ENCODE data around the gene MTG1.
"Not testable (repeated sequence)": the region's sequence is repeated elsewhere in the genome, so short reads cannot be mapped to it uniquely, and the experiment has no call there.

Gene MTG1

DNA sequence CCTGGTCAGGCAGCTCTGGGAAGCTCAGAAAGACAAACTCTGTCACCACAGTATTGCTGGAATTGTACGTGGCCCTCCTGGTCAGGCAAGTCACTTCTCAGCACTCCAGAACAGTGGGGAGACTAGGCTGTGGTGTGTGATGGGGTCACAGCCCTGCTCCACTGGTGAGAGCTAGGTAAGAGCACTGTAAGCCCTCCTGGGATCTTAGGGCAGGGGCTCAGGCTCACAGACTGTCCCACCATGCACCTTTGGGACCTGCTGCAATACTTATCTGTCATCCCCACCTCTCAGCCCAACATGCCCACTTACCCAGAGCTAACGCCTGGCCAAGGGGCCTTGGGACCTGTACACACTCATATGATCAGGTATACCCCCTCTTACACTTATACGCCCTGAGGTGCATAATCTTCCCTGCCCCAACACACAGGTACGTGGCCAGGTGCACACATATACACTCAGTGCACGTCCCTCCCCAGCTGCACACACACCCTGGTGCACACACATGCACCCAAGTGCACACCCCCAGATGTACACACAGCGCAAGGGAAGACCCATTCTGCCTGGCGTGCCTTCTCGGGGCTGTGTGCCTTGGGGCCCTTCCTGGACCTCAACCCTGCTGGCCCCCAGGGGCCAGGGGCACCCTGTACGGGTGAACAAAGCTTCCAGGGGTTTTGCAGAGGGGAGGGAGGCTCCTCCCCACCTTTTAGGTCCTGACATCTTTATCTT, 38.1 kb downstream of the MTG1 start:
- not testable (repeated sequence) for DNase-seq

- not testable (repeated sequence) for DNase-seq
These were observed 38.8 kb downstream of the MTG1 start for GRCh38 chr10:133432789-133433188.

DNA sequence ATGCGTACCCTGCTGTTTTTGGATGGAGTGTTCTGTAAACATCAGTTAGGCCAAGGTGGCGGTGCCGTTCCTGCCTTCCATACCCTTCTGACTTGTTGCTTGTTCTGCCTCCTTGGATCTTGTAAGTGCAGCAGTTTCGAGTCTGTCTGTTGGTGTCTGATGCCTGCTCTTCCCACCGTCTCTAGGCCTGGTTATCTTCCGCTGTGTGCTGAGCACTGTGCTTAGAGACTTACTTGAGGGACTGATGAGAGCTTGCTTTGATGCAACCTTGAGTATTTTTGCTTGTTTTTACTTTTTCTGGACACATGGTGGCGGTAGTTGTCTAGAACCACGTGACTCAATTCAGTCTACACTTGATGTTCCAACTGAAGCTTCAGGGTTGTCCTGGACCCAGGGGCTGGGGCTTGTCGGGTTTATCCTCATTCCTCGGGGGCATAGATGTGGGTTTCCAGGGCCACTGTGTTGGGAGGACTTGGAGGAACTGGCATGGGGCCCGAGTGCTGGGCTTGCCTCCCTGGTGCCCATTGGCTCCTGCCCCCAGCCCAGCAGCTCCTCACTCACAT, 44.8 kb downstream of the MTG1 start:
- DNase-seq: no peak

- DNase-seq: no peak
These were observed 45.8 kb downstream of the MTG1 start for GRCh38 chr10:133439517-133440461.

DNA sequence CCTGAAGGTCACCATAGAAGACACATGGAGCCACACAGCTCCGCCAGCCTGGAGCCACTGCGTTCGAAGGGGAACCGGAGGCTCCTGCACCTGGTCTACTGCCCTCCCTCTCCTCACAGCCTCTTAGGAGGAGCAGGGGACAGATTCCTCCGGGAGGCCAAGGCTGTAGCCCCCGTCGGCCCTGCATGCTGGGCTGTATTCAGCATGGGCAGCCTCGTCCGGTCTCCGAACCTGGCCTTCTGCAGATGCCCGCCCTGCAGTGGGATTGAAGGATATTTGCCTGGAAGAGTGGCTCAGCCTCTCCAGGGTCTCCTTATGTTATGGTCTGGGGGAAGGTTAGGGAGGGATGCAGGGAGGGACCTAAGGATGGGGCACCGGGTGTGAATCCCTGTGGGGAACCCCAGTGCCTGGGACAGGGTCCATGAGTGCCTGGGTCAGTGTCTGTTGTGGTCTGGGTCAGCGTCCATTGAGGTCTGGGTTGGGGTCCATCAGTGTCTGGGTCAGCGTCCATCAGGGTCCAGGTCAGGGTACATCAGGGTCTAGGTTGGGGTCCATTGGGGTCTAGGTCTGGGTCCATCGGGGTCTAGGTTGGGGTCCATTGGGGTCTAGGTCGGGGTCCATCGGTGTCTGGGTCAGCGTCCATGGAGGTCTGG, 46.8 kb downstream of the MTG1 start:
- DNase-seq: no peak

DNA sequence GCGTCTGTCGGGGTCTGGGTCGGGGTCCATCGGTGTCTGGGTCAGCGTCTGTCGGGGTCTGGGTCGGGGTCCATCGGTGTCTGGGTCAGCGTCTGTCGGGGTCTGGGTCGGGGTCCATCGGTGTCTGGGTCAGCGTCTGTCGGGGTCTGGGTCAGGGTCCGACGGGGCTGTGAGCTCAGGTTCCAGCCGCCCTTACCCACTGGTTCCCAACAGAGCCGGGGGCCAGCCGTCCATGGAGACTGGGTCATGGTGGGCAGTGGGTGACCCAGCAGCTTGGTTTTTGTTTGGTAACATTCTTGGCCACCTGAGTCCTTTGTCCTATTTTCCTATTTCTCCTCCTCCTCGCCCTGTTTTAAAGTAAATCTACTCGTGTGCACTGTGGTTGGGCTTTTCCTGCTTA, 47.4 kb downstream of the MTG1 start:
- DNase-seq: not testable (repeated sequence)

GRCh38 chr10:133441780-133442179, 47.8 kb downstream of the MTG1 start:
- no peak for DNase-seq

DNA sequence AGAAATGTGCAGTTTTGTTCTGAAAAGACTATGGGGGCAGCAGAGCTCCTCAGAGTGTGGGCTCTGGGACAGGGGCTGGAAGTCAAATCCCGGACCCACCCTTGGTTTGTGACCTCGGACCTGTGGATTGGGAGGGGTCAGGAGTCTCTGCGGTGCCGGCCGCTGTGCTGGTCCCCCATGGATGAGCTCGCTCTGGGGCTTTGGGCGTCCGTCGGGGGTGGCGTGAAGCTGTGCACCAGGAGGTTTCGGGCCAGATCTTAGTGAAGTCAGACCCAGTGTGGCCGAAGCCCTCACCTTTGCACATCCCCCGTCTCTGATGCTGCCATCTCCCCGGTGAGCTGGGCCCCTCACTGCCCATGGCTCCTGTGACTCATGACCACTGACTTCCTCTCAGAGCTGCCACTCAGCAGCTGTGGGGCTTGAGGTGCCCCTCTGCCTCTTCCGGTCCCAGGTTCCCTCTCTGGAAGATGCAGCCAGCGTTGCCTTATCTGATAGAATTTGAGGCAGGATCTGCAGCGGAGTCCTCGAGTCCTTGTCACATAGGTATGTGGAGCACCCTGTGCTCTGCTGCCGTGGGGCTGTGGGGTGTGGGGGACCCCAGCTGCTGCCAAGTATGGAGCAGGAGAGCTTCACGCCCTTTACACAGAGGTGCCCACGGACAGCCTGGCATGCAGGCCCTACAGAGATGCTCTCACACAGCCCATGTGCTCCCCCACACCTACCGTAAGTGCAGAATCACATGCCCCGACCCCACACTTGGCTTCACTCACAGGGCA, 48.4 kb downstream of the MTG1 start:
- no peak for DNase-seq

DNA sequence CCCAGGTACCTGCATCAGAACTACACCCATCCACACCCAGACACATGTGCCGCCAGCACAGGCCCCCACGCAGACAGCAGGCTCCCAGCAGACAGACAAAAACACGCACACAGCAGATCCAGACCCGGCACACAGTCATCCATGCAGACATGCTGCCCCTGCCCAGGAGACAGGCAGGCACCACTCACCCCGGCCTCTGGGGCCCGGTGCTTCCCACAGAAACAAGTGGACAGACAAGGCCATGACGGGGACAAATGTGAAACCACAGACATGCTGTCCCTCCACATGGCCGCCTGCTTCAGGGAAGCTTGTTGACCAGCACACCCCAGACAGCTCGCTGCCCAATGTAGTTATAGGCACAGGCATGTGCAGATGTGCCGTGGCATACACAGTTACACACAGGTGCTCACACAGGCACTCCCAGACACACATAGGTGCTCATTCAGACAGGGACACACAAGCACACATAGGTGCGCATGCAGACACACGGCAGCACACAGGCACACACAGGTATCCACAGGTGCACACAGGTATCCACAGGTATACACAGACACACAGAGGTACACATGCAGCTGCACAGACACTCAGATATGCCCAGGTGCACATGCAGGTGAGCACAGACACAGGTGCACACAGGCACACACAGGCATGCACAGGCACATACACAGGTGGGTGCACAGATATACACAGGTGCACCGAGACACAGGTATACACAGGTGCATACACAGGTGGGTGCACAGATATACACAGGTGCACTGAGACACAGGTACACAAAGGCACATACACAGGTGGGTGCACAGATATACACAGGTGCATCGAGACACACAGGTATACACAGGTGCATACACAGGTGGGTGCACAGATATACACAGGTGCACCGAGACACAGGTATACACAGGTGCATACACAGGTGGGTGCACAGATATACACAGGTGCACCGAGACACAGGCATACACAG, 49.3 kb downstream of the MTG1 start:
- no peak for DNase-seq

DNA sequence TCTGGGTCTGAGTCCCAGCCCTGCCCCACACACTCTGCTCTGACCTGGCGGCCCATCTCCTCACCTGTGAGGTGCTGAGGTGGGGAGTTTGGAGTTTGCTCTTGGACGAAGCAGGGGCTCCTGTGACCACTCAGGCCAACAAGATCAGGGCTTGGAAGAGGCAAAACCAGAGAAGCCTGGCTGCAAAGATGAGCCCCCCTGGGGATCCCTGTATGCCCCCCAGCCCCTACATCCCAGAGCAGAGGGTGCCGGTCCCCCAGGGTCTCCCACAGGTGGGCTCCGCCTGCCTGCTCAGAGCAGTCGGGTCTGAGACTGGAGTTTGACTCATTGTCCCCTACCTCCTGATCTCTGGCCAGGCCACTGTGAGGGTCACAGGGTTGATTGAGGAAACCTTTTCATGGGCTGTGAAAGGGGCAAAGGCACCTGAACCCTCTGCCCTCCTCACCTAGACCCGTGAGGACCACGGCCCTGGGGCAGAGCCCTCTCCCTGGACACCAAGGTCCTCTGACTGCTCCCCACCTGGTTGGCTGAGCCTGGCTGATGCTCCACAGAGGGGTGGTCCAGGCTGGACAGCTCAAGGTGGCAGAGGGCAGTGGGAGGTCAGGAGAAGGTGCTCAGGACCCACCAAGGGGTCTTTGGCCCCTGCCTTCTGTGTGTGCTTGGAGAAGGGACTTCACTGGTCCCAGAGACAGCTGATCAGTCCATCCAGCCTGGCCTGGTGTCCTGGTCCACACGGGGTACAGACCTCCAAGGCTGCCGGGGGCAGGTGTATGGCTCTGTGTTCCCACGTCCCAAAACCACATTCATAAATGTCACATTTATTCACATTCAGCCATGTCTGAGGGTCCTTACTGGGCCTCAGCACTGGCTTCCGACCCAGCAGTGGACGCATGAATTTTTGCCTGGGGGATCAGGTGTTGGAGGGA, 50.6 kb downstream of the MTG1 start:
- no peak for DNase-seq

DNA sequence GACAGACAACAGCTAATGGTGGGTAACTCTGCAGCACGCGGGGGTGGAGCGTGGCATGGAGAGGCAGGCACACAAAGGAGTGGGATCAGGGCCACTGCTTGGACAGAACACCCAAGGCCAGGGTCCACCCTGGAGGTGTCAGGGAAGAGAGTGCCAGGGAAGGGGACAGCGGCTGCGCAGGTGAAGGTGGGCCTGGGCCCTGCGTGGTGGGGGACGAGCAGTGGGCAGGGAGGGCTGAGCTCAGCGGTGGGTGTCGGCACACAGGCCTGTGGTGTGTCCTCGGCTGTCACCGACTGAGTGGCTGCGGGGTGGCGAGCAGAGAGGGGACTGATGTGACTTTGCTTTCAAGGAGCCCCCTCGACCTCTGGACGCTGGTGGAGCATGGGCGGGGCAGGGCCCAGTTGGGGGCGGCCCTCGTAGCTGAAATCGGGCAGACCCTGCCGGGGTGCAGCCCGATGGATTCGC, 51.3 kb downstream of the MTG1 start:
- DNase-seq: no peak

- no peak for DNase-seq
These were observed 52.1 kb downstream of the MTG1 start for GRCh38 chr10:133445751-133446708.

DNA sequence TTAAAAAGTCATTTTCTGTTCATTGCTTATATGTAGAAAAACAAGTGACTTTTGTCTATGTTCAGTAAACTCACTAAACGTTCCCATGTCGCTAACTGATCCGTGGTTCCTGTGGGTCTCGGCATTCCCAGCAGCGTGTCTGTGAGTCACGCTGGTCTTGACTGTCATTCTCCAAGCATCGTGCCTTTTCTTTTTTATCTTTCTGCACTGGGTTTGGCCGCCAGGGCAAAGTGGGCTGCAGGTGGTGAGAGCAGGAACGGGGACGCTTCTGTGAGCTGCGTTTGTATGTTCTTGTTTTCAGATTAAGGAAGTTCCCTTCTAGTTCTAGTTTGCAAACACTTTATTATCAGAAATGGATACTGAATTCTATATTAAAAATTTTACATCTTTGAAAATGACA, 53.0 kb downstream of the MTG1 start:
- no peak for DNase-seq

GRCh38 chr10:133448120-133448519, 54.2 kb downstream of the MTG1 start:
- DNase-seq: no peak

GRCh38 chr10:133451346-133451745, 57.4 kb downstream of the MTG1 start:
- DNase-seq: no peak

DNA sequence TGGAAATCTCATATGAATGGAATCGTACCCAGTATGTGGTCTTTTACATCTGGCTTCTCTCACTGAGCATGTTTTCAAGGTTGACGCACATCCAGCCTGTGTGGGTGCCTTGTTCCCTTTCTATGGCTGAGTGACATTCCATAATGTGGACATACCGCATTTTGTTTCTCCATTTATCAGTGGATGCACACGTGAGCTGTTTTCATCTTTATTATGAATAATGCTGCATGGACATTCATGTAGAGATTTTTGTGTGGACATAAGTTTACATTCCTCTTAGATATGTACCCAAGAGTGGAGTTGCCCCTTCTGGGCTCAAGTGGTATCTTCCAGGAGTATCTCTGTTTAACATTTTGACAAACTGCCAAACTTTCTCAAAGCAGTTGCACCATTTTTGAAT, 58.5 kb downstream of the MTG1 start:
- DNase-seq: no peak

DNA sequence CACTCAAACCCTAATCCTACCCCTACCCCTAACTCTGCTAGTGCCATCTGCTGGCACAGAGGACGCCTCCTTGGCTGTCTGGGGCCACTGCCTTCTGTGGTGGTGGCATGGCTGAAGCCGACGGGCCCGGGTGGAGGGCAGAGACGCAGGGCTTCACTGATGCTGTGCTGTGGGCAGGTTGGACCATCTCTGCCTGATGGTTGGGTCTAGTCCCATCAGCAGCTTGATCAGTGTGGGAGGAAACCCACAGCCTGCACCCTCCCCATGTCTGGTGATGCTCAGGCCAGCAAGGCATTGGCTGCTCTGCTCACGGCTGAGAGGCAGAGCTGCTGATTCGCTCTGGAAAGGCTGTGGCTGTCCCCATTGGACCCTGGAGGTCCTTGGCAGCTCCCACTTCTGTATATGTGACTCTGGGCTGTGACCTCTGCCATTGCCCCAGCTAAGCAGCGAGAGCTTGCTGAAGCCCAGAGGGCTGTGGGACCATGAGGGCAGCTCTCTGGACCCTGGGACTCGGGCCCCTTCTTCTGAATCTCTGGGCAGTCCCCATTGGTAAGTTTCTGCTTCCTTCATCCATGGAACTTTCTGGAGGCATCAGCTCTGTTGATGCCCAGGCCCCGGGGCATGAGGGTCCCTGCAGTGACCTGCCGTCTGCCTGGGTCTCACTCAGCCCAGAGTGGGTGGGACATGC, 59.7 kb downstream of the MTG1 start, which contains the start of gene SCART1:
TSS of gene SCART1 (plus strand) at position 430 of the 688 bp plus-strand sequence. CDS start at position 483, 53 bp downstream.
- DNase-seq: no peak
